ENCODE data around the gene ZNF580. TPM values are rescaled to one million over a fixed set of nuclear protein-coding genes. Genes with fewer than 3 reads are reported as not detected.

The ZNF580 gene
- total RNA-seq, 1 donor from 2014 or later, result 163 TPM

- Histone ChIP-seq H3K27ac (no peak overlapping the region), H3K36me3 (peaks cover 75 to 91% of the 10 kb centered on the region in 2 donors), H3K27me3 (no peaks in the 10 kb centered on the region), H3K4me1 (no peaks in the 10 kb centered on the region), H3K9me3 (no peaks in the 10 kb centered on the region), H3K4me3 (no peak overlapping the region)
- intact Hi-C loops (cut with DNase I), result no loop called here
- no peak for DNase-seq (ENCODE audit: low spot score in 2 of 2)
- no peak for TF ChIP-seq CTCF (IDR thresholded peaks at IDR 0.05)
Observed at GRCh38 chr19:55685776-55686175, 45.0 kb downstream of the ZNF580 start.

GRCh38 chr19:55686311-55687050 lies 45.7 kb downstream of the ZNF580 start:
- Histone ChIP-seq H3K27ac (no peak overlapping the region), H3K4me1 (no peaks in the 10 kb centered on the region), H3K4me3 (no peak overlapping the region), H3K27me3 (no peaks in the 10 kb centered on the region), H3K9me3 (no peaks in the 10 kb centered on the region), H3K36me3 (peaks cover 81 to 91% of the 10 kb centered on the region in 2 donors)
- no peak for DNase-seq (ENCODE audit: low spot score in 2 of 2)
- intact Hi-C loops (cut with DNase I), result no loop called here
- TF ChIP-seq CTCF (IDR thresholded peaks at IDR 0.05), result no peak

- no peaks in the 10 kb centered on the region for H3K27me3 ChIP-seq
- DNase-seq (ENCODE audit: low spot score in 2 of 2), result no peak
- TF ChIP-seq CTCF (IDR thresholded peaks at IDR 0.05), result no peak
Observed at GRCh38 chr19:55687281-55688201, 46.7 kb downstream of the ZNF580 start.

GRCh38 chr19:55688422-55689218 lies 47.8 kb downstream of the ZNF580 start:
- Histone ChIP-seq H3K36me3 (peaks cover 85 to 95% of the 10 kb centered on the region in 2 donors), H3K4me1 (no peaks in the 10 kb centered on the region), H3K27ac (no peak overlapping the region), H3K9me3 (no peaks in the 10 kb centered on the region), H3K4me3 (no peak overlapping the region), H3K27me3 (no peaks in the 10 kb centered on the region)
- no peak for DNase-seq (ENCODE audit: low spot score in 2 of 2)
- intact Hi-C loops (cut with DNase I), result no loop called here
- no peak for TF ChIP-seq CTCF (IDR thresholded peaks at IDR 0.05)

More at GRCh38 chr19:55687281-55688201, 46.7 kb downstream of the ZNF580 start:
- Histone ChIP-seq H3K4me3 (no peak overlapping the region), H3K36me3 (peaks cover 85 to 93% of the 10 kb centered on the region in 2 donors), H3K27ac (no peak overlapping the region), H3K9me3 (no peaks in the 10 kb centered on the region), H3K4me1 (no peaks in the 10 kb centered on the region)
- intact Hi-C loops (cut with DNase I), result no loop called here

- intact Hi-C loops (cut with DNase I), result no loop called here
- Histone ChIP-seq H3K4me3 (no peak overlapping the region), H3K4me1 (no peaks in the 10 kb centered on the region), H3K9me3 (no peaks in the 10 kb centered on the region), H3K36me3 (peaks cover 88 to 95% of the 10 kb centered on the region in 2 donors), H3K27ac (no peak overlapping the region), H3K27me3 (no peaks in the 10 kb centered on the region)
- DNase-seq (ENCODE audit: low spot score in 2 of 2), result no peak
- TF ChIP-seq CTCF (IDR thresholded peaks at IDR 0.05), result no peak
Observed at GRCh38 chr19:55689411-55690108, 48.8 kb downstream of the ZNF580 start.

Data from ascending aorta (tissue), 2 donors.